Spleen (tissue), 7 donors: Measurements from ENCODE around the gene ABI1.

Experiments used
- CTCF ChIP-seq, 11 experiments: fragments of 200-600 bp in 7 of 11; fragments of 450-650 bp in 4 of 11; sonication (generic) in 4 of 11; IDR thresholded peaks in 8 of 11; conservative IDR thresholded peaks in 3 of 11; 1 replicate in 7 of 11; 2 replicates in 4 of 11; pipeline versions ENCODE4 v1.4.0 to v1.8.0; 2016 to 2021; ENCODE audit warnings: antibody characterized with exemption in 11 of 11, inconsistent platforms in 4 of 11, mild to moderate bottlenecking in 1 of 11
- POLR2A ChIP-seq, 3 donors: fragments of 450-650 bp; IDR thresholded peaks; one replicate each; pipeline ENCODE4 v1.5.1; 2017; ENCODE audit warnings: antibody characterized with exemption in 3 of 3, mild to moderate bottlenecking in 1 of 3
- donor health status: DM: no; HTN: no; CAD: no; lungs with moderate emphysema.
- donor health status: DM: no; HTN: no; CAD: no.
- donor health status: DM: no; HTN: no; CAD: no.

GRCh38 chr10:26843736-26844135 is 17.0 kb downstream of the ABI1 start:
- TF ChIP-seq CTCF (IDR thresholded peaks at IDR 0.05 in 8 of 11, conservative IDR thresholded peaks at IDR 0.05 in 3 of 11): no peak
- no peak for TF ChIP-seq POLR2A (IDR thresholded peaks at IDR 0.05)
